GM10266 (cell line): ENCODE measurements around the gene LYZL2.
"Not testable (repeated sequence)": the region's sequence is repeated elsewhere in the genome, so short reads cannot be mapped to it uniquely, and the experiment has no call there.

ENCODE experiments used
- DNase-seq: peaks from one replicate; pipeline ENCODE4 v3.0.0; 2012; ENCODE audit errors: extremely low spot score
- TF ChIP-seq, protein P1 (sequence below): IDR thresholded peaks from 2 replicates; pipeline ENCODE4 v1.5.1; 2012; ENCODE audit warnings: mild to moderate bottlenecking, low read depth; ENCODE audit not compliant: control insufficient read depth, insufficient read depth; ENCODE audit errors: missing control alignments

LYZL2 gene

DNA sequence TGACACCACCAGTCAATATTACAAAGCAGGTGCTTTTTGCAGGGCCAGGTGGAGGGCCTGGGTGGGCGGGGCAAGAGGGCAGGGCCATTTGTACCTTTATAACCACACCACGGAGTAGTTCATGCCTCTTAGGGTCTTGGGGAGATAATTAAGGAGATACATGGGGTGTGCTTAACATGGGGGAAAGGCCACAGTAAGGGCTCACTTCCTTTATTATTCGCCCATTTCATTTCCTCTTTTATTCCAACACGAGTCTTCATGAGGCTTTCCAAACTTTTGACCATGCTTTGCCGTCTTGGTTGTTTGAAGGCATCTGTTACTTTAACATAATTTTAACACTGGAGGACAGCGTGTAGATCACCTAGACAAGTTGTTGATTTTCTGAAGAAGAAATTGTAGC lies 33.3 kb upstream of the LYZL2 start:
- TF ChIP-seq, protein P1, sequence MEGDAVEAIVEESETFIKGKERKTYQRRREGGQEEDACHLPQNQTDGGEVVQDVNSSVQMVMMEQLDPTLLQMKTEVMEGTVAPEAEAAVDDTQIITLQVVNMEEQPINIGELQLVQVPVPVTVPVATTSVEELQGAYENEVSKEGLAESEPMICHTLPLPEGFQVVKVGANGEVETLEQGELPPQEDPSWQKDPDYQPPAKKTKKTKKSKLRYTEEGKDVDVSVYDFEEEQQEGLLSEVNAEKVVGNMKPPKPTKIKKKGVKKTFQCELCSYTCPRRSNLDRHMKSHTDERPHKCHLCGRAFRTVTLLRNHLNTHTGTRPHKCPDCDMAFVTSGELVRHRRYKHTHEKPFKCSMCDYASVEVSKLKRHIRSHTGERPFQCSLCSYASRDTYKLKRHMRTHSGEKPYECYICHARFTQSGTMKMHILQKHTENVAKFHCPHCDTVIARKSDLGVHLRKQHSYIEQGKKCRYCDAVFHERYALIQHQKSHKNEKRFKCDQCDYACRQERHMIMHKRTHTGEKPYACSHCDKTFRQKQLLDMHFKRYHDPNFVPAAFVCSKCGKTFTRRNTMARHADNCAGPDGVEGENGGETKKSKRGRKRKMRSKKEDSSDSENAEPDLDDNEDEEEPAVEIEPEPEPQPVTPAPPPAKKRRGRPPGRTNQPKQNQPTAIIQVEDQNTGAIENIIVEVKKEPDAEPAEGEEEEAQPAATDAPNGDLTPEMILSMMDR: no peak
- DNase-seq: no peak

DNA sequence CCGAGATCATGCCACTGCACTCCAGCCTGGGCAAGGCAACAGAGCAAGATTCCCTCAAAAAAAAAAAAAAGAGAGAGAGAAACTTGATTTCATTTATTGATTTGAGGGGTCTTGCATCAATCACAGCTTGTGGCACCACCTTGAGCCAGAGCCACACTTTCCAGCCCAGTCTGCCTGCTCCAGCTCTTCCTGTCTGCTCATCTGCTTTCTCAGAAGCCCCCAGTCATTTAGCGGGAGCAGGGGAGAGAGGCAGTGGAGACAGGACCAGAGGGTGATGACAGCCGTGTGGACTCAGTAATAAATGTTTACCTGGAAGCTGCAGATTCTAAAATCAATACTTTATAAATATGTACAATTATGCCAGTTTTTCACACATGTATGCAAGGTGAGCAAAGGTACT lies 30.8 kb upstream of the LYZL2 start:
- DNase-seq: not testable (repeated sequence)

- TF ChIP-seq, protein P1: no peak
Observed at GRCh38 chr10:30656233-30656632, 26.7 kb upstream of the LYZL2 start.

GRCh38 chr10:30655001-30655400 lies 25.4 kb upstream of the LYZL2 start:
- DNase-seq: not testable (repeated sequence)

More at GRCh38 chr10:30656233-30656632, 26.7 kb upstream of the LYZL2 start:
- DNase-seq: no peak

DNA sequence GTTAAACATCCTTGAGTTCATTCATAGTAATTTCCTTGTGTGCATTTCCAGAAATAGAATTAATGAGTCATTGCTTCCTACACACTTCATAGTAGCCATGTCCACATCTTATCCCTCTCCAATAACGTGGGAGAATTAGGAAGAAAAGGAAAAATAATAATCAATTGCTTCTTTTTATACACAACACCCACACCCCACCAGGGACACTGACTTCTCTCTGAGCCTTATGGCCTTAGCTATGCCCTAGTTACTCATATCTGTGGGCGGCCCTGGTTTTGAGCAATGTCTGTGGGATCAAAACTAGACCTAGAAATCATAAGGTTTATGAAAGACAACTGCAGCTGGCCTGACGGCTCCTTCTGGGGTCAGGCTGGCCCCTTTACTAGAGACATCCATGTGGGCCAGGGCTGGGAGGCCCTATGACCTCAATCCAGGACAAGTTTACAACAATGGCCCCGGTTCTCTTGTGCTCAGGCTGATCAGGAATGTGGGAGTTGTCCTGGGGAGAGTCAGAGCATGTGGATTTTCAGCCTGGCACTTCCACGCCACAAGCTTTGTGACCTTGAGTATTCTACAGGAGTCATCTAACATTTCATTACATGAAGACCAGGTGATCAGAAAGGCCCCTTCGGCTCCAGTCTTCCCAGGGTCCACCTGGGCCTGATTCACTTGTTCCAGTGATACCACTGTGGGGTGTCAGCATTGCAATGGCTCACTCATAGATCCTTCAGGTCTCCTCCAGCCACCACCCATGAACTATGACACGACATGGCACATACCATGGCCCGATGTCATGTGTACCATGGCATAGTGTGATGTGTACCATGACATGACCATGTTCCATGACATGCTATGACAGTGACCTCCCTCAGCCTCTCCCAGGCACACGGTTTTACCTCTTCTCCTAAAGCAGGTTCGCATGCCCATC lies 22.2 kb upstream of the LYZL2 start:
- not testable (repeated sequence) for DNase-seq

DNA sequence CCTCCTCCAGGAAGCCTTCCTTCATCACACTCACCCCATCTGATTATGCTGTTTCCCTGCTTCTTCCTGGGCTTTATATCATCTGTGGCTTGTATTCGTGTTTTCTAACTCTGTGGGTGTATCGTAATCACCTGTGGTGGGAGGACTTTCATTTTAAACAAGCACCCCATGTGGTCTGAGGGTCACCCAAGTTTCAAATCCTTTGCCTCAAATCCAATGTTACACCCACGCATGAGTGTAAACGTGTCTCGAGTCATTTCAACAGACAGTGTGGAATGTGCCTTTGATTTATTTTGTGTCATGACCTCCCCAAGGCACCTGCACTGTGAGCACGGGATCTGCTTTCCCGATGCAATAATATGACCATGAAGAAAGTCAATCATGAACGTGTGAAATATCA lies 17.5 kb upstream of the LYZL2 start:
- DNase-seq: no peak
- TF ChIP-seq, protein P1: no peak

DNA sequence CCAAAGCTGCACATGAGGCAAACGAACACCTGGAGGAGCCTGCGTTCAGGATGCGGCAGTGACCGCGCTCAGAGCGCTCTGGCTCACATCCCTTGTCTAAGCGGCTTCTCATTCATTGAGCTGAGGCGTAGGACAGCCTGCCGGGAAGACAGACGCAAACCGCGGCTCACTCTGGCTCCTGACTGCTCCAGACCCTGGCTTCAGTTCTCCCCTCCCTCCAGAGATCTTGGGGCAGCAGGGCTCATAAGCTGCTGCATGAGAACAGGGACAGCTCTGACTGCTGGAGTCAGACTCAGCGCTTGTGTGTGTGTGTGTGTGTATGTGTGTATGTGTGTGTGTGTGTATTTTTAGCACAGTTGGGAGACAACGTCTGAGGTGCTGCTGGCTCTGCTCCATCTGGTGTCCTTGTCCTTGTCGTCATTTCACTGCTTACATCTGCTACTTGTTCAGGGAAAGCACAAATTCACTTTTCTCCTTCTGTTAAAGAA lies 15.8 kb upstream of the LYZL2 start:
- TF ChIP-seq, protein P1: no peak
- DNase-seq: no peak

- not testable (repeated sequence) for DNase-seq
Observed at GRCh38 chr10:30644408-30644861, 14.9 kb upstream of the LYZL2 start.

GRCh38 chr10:30643557-30644199 lies 14.1 kb upstream of the LYZL2 start:
- not testable (repeated sequence) for DNase-seq

GRCh38 chr10:30642856-30643255 lies 13.3 kb upstream of the LYZL2 start:
- not testable (repeated sequence) for DNase-seq
